Left ventricle myocardium inferior (tissue), 1 donor: ENCODE data around the gene ARHGEF16. TPM values are rescaled to one million over a fixed set of nuclear protein-coding genes. Genes with fewer than 3 reads are reported as not detected.
A peak's percentile ranks its signal among the peaks of the same experiment; 100 is the strongest.

Experiments used
- DNase-seq: peaks from one replicate; pipeline ENCODE4 v3.0.0-alpha.2; 2020
- H3K27ac ChIP-seq: fragments of 200-600 bp; replicated peaks from 2 replicates; pipeline ENCODE4 v1.8.0; 2021
- H3K27me3 ChIP-seq: fragments of 200-600 bp; 2 replicates; pipeline ENCODE4 v1.8.0; 2021; ENCODE audit warnings: low read depth
- H3K36me3 ChIP-seq: fragments of 200-600 bp; 2 replicates; pipeline ENCODE4 v1.8.0; 2021
- H3K4me1 ChIP-seq: fragments of 200-600 bp; 2 replicates; pipeline ENCODE4 v1.8.0; 2021
- H3K4me3 ChIP-seq: fragments of 200-600 bp; 2 replicates; pipeline ENCODE4 v1.8.0; 2021; ENCODE audit warnings: mild to moderate bottlenecking, moderate library complexity
- H3K9me3 ChIP-seq: fragments of 200-600 bp; replicated peaks from 2 replicates; pipeline ENCODE4 v1.8.0; 2021
- intact Hi-C: fragments of 100-400 bp; cut with micrococcal nuclease; formaldehyde crosslinking; loops from one replicate; pipeline ENCODE4 v1.11.0; 2022
- total RNA-seq: library from RNA; stranded (reverse); fragmentation: NEBNext Ultra II Directional; extraction: Animal tissue kit (Norgen Biotek cat#: 25700); gene quantifications from one replicate; pipeline ENCODE4 v1.2.1, GENCODE V29; 2021
- TF ChIP-seq, protein P1 (sequence below): fragments of 200-600 bp; IDR thresholded peaks from 2 replicates; pipeline ENCODE4 v1.8.0; 2021; ENCODE audit warnings: antibody characterized with exemption, mild to moderate bottlenecking, borderline replicate concordance
- donor health status: DM: no; HTN: yes; CAD: no; lungs with severe emphysema.

The ARHGEF16 gene
- total RNA-seq, 1 donor from 2014 or later: 0.52 TPM

DNA sequence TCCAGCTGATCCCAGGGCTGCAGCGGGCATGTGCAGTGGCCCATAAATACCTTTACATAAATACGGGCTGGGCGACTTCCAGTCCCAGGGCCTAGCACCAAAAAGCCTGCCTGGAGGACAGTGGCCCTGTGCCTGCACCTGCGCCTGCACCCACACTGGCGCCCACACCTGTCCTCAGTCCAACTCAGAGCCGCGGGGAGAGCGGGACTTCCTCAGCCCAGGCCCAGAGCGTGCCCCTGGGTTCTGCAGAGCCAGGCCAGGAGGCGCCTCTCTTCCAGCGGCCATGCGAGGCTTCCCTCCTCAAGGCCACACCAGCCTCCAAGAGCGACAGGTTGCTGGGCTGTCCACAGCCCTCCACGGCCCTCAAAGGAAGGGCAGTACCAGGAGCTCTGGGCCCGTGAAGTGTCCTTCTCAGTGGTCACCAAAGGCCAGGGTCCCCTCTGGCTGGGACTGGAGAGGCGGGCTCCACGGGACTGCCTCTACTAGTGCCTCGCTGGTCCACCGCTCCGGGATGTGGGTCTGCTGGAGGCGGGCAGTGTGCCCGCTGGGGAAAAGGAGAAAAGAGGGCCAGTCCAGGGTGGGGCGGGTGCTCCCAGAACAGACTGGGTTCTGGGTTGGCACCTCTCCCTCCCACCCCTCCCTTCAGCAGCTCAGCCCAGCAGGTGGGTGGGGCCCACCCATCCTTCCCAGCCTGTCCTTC is 35.7 kb downstream of the ARHGEF16 start:
- peaks cover 13% of the 10 kb centered on the region for H3K27me3 ChIP-seq
- no peaks in the 10 kb centered on the region for H3K36me3 ChIP-seq
- DNase-seq: no peak
- H3K27ac ChIP-seq: no peak overlapping the region
- no peak overlapping the region for H3K4me3 ChIP-seq
- peaks cover 3% of the 10 kb centered on the region for H3K4me1 ChIP-seq
- peaks cover 13% of the 10 kb centered on the region for H3K9me3 ChIP-seq
- TF ChIP-seq, protein P1, sequence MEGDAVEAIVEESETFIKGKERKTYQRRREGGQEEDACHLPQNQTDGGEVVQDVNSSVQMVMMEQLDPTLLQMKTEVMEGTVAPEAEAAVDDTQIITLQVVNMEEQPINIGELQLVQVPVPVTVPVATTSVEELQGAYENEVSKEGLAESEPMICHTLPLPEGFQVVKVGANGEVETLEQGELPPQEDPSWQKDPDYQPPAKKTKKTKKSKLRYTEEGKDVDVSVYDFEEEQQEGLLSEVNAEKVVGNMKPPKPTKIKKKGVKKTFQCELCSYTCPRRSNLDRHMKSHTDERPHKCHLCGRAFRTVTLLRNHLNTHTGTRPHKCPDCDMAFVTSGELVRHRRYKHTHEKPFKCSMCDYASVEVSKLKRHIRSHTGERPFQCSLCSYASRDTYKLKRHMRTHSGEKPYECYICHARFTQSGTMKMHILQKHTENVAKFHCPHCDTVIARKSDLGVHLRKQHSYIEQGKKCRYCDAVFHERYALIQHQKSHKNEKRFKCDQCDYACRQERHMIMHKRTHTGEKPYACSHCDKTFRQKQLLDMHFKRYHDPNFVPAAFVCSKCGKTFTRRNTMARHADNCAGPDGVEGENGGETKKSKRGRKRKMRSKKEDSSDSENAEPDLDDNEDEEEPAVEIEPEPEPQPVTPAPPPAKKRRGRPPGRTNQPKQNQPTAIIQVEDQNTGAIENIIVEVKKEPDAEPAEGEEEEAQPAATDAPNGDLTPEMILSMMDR: no peak
- intact Hi-C loops: loop anchor here (2.0 kb wide), 1 partner anchor 129 kb away; no protein-coding TSS in a partner anchor

DNA sequence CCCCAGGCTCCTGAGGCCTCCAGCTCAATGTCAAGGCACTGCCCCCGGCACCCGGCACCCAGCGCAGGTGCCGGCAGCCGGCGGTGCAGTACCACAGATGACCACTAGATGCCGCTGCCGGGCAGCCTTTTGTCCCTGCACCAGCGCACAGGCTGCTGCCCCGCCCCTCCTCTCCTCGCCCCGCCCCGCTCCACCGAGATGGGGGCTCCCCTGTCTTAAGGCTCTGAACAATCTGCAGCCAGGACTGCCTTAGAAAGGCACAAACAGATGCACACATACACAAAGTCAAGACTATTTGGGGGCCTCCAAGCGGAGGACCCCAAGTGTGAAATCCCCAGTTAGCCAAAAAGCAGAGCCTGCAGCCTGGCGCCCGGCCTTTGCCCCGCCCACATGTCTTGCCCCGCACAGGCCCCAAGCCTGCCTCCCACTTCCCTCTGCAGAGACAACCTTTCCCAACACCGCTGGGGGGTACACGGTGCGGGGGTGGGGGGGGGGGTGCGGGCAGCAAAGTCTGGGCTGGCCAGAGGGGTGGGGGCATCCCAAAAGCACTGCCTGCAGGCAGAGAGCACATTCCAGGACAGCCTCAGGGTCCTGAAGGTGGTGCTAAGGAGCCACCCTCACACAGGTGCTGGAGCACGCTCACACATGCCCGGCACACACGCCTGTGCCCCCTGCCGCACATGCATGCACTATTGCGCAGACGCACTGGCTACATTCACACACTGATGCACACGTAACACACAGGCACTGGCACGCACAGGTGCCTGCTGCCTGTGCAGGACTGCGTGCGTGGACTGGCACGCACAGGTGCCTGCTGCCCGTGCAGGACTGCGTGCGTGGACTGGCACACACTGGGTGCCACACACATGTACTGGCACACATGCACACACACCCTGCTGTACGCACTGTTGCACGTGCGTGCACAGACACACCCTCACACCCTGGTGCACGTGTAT is 37.1 kb downstream of the ARHGEF16 start:
- intact Hi-C loops: loop anchor here (2.0 kb wide), 1 partner anchor 127 kb away; no protein-coding TSS in a partner anchor
- peaks cover 3% of the 10 kb centered on the region for H3K4me1 ChIP-seq
- peaks cover under 1% of the 10 kb centered on the region for H3K27me3 ChIP-seq
- no peak overlapping the region for H3K4me3 ChIP-seq
- H3K9me3 ChIP-seq: peaks cover 13% of the 10 kb centered on the region
- H3K36me3 ChIP-seq: no peaks in the 10 kb centered on the region
- H3K27ac ChIP-seq: no peak overlapping the region
- DNase-seq: peak; percentile 81
- TF ChIP-seq, protein P1: peak; percentile 100

DNA sequence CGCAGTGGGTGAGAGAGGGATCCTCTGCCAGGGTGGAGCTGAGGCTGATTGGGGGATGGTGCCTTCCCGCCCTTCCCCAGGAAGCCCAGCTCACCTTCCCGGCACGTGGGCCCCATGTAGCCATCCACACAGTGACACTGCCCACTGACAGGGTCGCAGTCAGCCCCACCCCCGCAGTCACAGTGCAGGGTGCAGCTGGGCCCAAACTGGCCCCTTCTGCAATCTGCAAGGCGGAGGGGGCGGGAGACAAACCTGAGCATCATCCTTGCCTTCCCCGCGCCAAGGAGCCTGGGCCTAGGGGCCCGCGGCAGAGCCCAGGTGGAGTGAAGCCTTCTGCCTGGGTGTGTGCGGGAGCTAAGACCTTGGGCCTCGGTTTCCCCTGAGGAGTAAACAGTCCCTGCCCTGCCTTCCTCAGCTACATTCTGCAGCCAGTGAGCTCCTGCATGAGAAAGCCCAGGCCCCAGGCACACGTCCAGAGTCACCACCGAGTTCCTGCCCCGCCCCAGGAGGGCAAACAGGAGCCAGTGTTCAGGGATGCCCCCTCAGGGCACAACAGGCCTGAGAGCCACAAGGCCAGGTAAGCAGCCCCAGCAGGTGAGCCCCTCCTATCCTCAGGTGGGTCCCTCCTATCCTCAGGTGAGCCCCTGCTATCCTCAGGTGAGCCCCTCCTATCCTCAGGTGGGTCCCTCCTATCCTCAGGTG is 38.2 kb downstream of the ARHGEF16 start:
- Histone ChIP-seq H3K4me3 (no peak overlapping the region), H3K9me3 (peaks cover 13% of the 10 kb centered on the region), H3K27ac (no peak overlapping the region), H3K4me1 (peaks cover 3% of the 10 kb centered on the region), H3K36me3 (no peaks in the 10 kb centered on the region), H3K27me3 (no peaks in the 10 kb centered on the region)
- TF ChIP-seq, protein P1: no peak
- intact Hi-C loops: no loop called here
- DNase-seq: no peak

DNA sequence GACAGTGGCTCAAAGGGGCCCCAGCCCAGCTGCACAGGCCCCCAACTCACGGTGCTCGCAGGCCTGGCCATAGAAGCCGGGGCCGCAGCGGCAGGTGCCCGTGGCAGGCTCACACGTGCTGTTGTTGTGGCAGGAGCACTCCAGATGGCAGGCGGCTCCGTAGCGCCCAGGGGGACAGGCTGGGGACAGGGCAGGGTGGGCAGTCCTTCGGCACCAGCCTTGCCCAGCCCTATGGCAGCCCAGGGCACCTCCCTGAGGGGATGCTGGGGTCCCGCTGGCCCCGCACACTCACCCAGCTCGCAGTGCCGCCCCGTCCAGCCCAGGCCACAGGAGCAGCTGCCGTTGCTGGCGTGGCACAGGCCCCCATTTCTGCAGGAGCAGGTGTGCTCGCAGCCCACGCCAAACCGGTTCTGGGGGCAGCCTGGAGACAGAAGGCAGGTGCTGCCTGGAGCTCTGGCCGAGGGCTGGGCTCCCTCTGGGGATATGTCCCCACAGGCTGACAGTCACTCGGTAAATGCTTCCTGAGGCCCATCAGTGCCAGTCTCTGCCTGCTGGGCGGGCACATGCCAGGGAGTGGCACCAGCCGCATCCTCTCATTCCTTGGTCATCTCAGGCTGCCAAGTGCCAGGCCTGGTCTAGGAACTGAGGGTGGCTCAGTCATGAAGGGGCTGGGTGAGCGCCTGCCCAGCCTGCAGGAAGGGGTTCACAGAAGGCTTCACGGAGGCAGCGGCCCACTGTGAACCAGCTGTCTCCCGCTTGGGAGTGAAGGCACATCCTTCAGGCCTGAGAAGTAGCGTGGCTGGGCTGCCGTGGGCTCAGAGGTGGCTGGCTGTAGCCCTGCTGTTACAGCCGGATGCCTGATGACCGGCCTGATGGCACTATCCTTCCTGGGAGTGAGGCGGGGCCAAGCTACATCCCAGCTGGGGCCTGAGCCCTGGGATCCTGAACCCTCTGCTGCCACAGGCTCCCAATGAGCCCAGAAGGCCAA is 40.1 kb downstream of the ARHGEF16 start:
- no peak overlapping the region for H3K4me3 ChIP-seq
- intact Hi-C loops: no loop called here
- H3K4me1 ChIP-seq: peaks cover 3% of the 10 kb centered on the region
- TF ChIP-seq, protein P1: no peak
- H3K27me3 ChIP-seq: no peaks in the 10 kb centered on the region
- no peak overlapping the region for H3K27ac ChIP-seq
- no peaks in the 10 kb centered on the region for H3K9me3 ChIP-seq
- DNase-seq: no peak
- no peaks in the 10 kb centered on the region for H3K36me3 ChIP-seq
